PFSK-1 (cell line): ENCODE results near the gene DTX3.

ENCODE experiments used
- POLR2AphosphoS5 ChIP-seq: IDR thresholded peaks from 2 replicates; pipeline ENCODE4 v1.6.1; 2012; ENCODE audit warnings: low read depth, mild to moderate bottlenecking, control low read depth, low read length, moderate library complexity
- TAF1 ChIP-seq: IDR thresholded peaks from 2 replicates; pipeline ENCODE4 v1.6.1; 2012; ENCODE audit warnings: low read length, control low read depth, borderline replicate concordance; ENCODE audit not compliant: insufficient read depth
- TF ChIP-seq, protein P1 (sequence below), 2 experiments: IDR thresholded peaks; 2 replicates each; pipeline versions ENCODE4 v1.6.1 to v1.8.0; 2011 to 2012; ENCODE audit warnings: low read depth in 2 of 2, low read length in 2 of 2, control low read depth in 1 of 2, inconsistent platforms in 1 of 2, mild to moderate bottlenecking in 1 of 2, moderate library complexity in 1 of 2; ENCODE audit not compliant: insufficient read depth in 1 of 2

DNA sequence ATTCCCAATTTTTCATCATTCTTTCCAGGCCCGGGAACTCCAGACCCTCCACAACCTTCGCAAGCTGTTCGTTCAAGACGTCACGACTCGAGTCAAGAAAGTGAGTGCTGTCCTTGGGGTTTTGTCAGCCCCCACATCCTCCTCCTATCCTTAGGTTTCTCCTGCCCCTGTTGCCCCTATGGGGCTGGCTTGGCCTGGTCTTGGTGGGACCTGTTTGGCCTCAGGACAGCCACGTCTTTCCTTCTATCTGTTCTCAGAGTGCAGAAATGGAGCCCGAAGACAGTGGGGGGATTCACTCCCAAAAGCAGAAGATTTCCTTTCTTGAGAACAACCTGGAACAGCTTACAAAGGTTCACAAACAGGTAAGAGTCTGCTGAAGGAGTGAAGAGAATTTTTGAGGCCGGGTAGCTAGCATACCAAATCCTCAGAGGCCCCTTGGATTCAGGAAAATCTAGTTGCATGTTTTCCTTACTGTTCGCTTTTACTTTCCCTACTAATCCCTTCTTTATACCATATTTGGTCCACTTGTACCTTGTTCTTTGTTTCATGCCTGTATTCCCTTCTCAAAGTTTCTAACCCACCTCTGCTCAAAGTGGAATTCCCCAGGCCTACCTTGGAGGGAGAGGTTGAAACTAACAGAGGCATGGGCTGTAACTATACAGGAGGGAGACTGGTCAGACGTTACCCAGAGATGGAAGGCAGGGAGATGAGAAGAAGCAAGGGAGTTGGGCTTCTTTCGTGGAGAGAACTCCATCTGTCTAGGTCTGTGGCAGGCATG, 26.5 kb upstream of the DTX3 start:
- no peak for TF ChIP-seq POLR2AphosphoS5
- TF ChIP-seq TAF1, result no peak
- TF ChIP-seq, protein P1, sequence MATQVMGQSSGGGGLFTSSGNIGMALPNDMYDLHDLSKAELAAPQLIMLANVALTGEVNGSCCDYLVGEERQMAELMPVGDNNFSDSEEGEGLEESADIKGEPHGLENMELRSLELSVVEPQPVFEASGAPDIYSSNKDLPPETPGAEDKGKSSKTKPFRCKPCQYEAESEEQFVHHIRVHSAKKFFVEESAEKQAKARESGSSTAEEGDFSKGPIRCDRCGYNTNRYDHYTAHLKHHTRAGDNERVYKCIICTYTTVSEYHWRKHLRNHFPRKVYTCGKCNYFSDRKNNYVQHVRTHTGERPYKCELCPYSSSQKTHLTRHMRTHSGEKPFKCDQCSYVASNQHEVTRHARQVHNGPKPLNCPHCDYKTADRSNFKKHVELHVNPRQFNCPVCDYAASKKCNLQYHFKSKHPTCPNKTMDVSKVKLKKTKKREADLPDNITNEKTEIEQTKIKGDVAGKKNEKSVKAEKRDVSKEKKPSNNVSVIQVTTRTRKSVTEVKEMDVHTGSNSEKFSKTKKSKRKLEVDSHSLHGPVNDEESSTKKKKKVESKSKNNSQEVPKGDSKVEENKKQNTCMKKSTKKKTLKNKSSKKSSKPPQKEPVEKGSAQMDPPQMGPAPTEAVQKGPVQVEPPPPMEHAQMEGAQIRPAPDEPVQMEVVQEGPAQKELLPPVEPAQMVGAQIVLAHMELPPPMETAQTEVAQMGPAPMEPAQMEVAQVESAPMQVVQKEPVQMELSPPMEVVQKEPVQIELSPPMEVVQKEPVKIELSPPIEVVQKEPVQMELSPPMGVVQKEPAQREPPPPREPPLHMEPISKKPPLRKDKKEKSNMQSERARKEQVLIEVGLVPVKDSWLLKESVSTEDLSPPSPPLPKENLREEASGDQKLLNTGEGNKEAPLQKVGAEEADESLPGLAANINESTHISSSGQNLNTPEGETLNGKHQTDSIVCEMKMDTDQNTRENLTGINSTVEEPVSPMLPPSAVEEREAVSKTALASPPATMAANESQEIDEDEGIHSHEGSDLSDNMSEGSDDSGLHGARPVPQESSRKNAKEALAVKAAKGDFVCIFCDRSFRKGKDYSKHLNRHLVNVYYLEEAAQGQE (IDR thresholded peaks at IDR 0.05; ENCODE audit: insufficient read depth in 1 of 2, low read depth in 2 of 2, low read length in 2 of 2), result no peak
